H7 (cell line): ENCODE measurements around the gene ZNF827. TPM values are rescaled to one million over a fixed set of nuclear protein-coding genes. Genes with fewer than 3 reads are reported as not detected.

Experiments
- DNase-seq: peaks from one replicate; pipeline ENCODE4 v3.0.0; 2012
- H3K27me3 ChIP-seq: 2 replicates; pipeline ENCODE4 v1.6.0; 2011; ENCODE audit warnings: mild to moderate bottlenecking, low read length; ENCODE audit not compliant: control insufficient read depth, insufficient read depth
- H3K36me3 ChIP-seq: replicated peaks from 2 replicates; pipeline ENCODE4 v1.5.1; 2011; ENCODE audit warnings: low read length; ENCODE audit not compliant: control insufficient read depth, insufficient read depth
- H3K4me3 ChIP-seq: 2 replicates; pipeline ENCODE4 v1.5.1; 2011; ENCODE audit warnings: low read depth, mild to moderate bottlenecking, control low read depth, low read length, moderate library complexity; ENCODE audit not compliant: insufficient read depth
- total RNA-seq: library from RNA; depleted of rRNA; stranded (reverse); fragments of >200 nt; shearing (Covaris generic); gene quantifications from 2 replicates; pipeline ENCODE4 v1.2.3, GENCODE V29; 2014

The ZNF827 gene
- total RNA-seq, 1 experiment from 2014 or later: 6.2 TPM

- no peak for DNase-seq
- Histone ChIP-seq H3K4me3 (no peak overlapping the region), H3K27me3 (no peaks in the 10 kb centered on the region)
Observed at GRCh38 chr4:145920205-145920604, 18.4 kb downstream of the ZNF827 start.

GRCh38 chr4:145912376-145912775 is 26.2 kb downstream of the ZNF827 start:
- Histone ChIP-seq H3K4me3 (no peak overlapping the region), H3K27me3 (no peaks in the 10 kb centered on the region), H3K36me3 (no peaks in the 10 kb centered on the region)
- DNase-seq: no peak

More at GRCh38 chr4:145920205-145920604, 18.4 kb downstream of the ZNF827 start:
- H3K36me3 ChIP-seq: 0 out of 2 replicates have a peak, but pooled peaks cover 1% of the 10 kb centered on the region

GRCh38 chr4:145909773-145910172 is 28.9 kb downstream of the ZNF827 start:
- no peak for DNase-seq
- no peaks in the 10 kb centered on the region for H3K27me3 ChIP-seq
- H3K4me3 ChIP-seq: no peak overlapping the region
- H3K36me3 ChIP-seq: no peaks in the 10 kb centered on the region

GRCh38 chr4:145909281-145909715 is 29.3 kb downstream of the ZNF827 start:
- no peaks in the 10 kb centered on the region for H3K27me3 ChIP-seq
- H3K36me3 ChIP-seq: no peaks in the 10 kb centered on the region
- no peak overlapping the region for H3K4me3 ChIP-seq
- DNase-seq: peak; percentile 84

GRCh38 chr4:145907812-145908211 is 30.8 kb downstream of the ZNF827 start:
- H3K4me3 ChIP-seq: no peak overlapping the region
- DNase-seq: no peak
- H3K36me3 ChIP-seq: peaks cover 3% of the 10 kb centered on the region
- no peaks in the 10 kb centered on the region for H3K27me3 ChIP-seq

- H3K4me3 ChIP-seq: no peak overlapping the region
- H3K27me3 ChIP-seq: no peaks in the 10 kb centered on the region
- peaks cover 7% of the 10 kb centered on the region for H3K36me3 ChIP-seq
- DNase-seq: no peak
Observed at GRCh38 chr4:145907390-145907789, 31.2 kb downstream of the ZNF827 start.

GRCh38 chr4:145904413-145905177 is 34.0 kb downstream of the ZNF827 start:
- Histone ChIP-seq H3K4me3 (no peak overlapping the region), H3K27me3 (no peaks in the 10 kb centered on the region), H3K36me3 (peaks cover 12% of the 10 kb centered on the region)
- DNase-seq: no peak

GRCh38 chr4:145902522-145902921 is 36.1 kb downstream of the ZNF827 start:
- Histone ChIP-seq H3K36me3 (peaks cover 12% of the 10 kb centered on the region), H3K27me3 (no peaks in the 10 kb centered on the region), H3K4me3 (no peak overlapping the region)
- no peak for DNase-seq

- no peak for DNase-seq
- Histone ChIP-seq H3K27me3 (no peaks in the 10 kb centered on the region), H3K36me3 (peaks cover 12% of the 10 kb centered on the region), H3K4me3 (no peak overlapping the region)
Observed at GRCh38 chr4:145899886-145900460, 38.6 kb downstream of the ZNF827 start.

- peak; percentile 28 for DNase-seq
- peaks cover 12% of the 10 kb centered on the region for H3K36me3 ChIP-seq
- no peak overlapping the region for H3K4me3 ChIP-seq
- no peaks in the 10 kb centered on the region for H3K27me3 ChIP-seq
Observed at GRCh38 chr4:145898926-145899531, 39.6 kb downstream of the ZNF827 start.

- peaks cover 12% of the 10 kb centered on the region for H3K36me3 ChIP-seq
- DNase-seq: no peak
- no peak overlapping the region for H3K4me3 ChIP-seq
- no peaks in the 10 kb centered on the region for H3K27me3 ChIP-seq
Observed at GRCh38 chr4:145898466-145898865, 40.2 kb downstream of the ZNF827 start.

GRCh38 chr4:145895056-145895455 is 43.6 kb downstream of the ZNF827 start:
- H3K36me3 ChIP-seq: 0 out of 2 replicates have a peak, but pooled peaks cover 2% of the 10 kb centered on the region
- DNase-seq: no peak
- H3K4me3 ChIP-seq: no peak overlapping the region
- H3K27me3 ChIP-seq: no peaks in the 10 kb centered on the region

GRCh38 chr4:145891958-145892357 is 46.7 kb downstream of the ZNF827 start:
- no peaks in the 10 kb centered on the region for H3K27me3 ChIP-seq
- DNase-seq: peak; percentile 36
- 0 out of 2 replicates have a peak, but pooled peaks cover 2% of the 10 kb centered on the region for H3K36me3 ChIP-seq
- no peak overlapping the region for H3K4me3 ChIP-seq

GRCh38 chr4:145890689-145891088 is 47.9 kb downstream of the ZNF827 start:
- no peak for DNase-seq

GRCh38 chr4:145888393-145888792 is 50.2 kb downstream of the ZNF827 start:
- peaks cover 7% of the 10 kb centered on the region for H3K36me3 ChIP-seq
- no peak overlapping the region for H3K4me3 ChIP-seq
- peak; percentile 29 for DNase-seq
- no peaks in the 10 kb centered on the region for H3K27me3 ChIP-seq

More at GRCh38 chr4:145890689-145891088, 47.9 kb downstream of the ZNF827 start:
- peaks cover 6% of the 10 kb centered on the region for H3K36me3 ChIP-seq
- no peak overlapping the region for H3K4me3 ChIP-seq
- H3K27me3 ChIP-seq: no peaks in the 10 kb centered on the region
